DMS114 treated with DMSO at 0.1 percent for 48 hours (cell line): ENCODE measurements around the gene CEPT1.

Experiments
- DNase-seq: peaks from one replicate; lab custom pipeline; 2025; ENCODE audit not compliant: unreplicated experiment; lab: John Stamatoyannopoulos, UW

Gene CEPT1

GRCh38 chr1:111225717-111226400 is 85.8 kb downstream of the CEPT1 start:
- no peak for DNase-seq

GRCh38 chr1:111227434-111227833 is 87.4 kb downstream of the CEPT1 start, which contains the start of gene CHI3L2:
Gene CHI3L2, plus strand, starts transcription at chr1:111227713. Its CDS starts 17 bp downstream, at chr1:111227730.
- no peak for DNase-seq

GRCh38 chr1:111227851-111228747 is 88.1 kb downstream of the CEPT1 start:
- no peak for DNase-seq

- DNase-seq = no peak
Measured at GRCh38 chr1:111228748-111229126, 88.7 kb downstream of the CEPT1 start.

- DNase-seq = no peak
Measured at GRCh38 chr1:111232134-111232533, 92.1 kb downstream of the CEPT1 start.

- DNase-seq = no peak
Measured at GRCh38 chr1:111234258-111234657, 94.2 kb downstream of the CEPT1 start.
